HG03039 (cell line): ENCODE data around the gene TENM4.

Experiments
- ATAC-seq: cut with Tn5 transposase; IDR thresholded peaks from one replicate; pipeline ENCODE4 v1.9.1; 2021; ENCODE audit warnings: mild to moderate bottlenecking, moderate library complexity; ENCODE audit not compliant: unreplicated experiment

The TENM4 gene

DNA sequence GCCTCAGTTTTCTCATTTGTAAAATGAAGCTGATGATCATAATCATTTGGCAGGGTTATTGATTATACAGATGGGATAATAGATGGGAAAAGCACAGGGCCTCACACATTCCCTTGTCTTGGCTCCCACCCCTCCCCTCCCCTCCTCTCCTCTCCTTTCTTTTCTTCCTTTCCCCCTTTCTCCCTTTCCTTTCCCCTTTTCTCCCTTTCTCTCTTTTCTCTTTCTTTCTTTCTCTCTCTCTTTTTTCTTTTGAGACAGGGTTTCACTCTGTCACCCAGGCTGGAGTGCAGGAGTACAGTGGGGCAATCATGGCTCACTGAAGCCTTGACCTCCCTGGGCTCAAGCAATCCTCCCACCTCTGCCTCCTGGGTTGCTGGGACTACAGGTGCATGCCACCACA is 705.1 kb downstream of the TENM4 start:
- no peak for ATAC-seq

DNA sequence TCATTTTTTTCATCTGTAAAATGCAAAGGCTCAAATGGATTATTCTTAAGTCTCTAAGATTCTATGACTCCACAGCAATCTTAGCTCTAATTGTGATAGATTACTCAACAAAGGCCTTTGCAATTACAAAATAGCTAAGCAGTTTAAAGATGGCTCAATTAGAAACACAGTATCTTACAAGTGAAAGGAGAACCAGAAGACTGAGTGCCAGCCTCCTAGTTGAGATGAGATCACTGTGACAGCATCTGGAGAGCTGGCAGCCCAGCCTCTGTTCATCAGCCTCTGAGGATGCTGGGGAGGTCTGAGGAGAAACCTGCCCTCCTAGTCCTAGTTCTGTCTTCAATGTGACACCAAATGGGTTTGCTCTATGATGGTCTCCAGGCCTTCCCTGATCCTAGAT is 707.8 kb downstream of the TENM4 start:
- ATAC-seq, result no peak

DNA sequence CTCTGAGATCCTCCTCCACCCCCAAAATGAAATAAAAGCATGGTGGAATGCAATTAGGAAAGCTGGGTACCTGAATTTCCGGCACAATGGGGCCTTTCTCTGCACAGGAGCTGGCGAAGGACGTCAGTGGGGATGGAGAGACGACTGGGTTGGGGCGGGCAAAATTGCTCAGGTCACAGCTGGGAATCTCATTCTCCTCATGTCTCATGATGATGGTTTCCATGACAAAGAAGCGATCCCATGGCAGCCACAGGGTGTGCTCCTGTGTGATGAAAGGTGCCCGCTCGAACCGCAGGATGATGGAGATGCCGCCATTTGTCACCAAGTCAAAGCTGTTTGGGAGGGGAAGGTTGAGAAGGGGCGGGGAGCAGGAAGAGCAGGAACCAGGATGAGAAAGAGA is 708.6 kb downstream of the TENM4 start:
- ATAC-seq, result no peak

DNA sequence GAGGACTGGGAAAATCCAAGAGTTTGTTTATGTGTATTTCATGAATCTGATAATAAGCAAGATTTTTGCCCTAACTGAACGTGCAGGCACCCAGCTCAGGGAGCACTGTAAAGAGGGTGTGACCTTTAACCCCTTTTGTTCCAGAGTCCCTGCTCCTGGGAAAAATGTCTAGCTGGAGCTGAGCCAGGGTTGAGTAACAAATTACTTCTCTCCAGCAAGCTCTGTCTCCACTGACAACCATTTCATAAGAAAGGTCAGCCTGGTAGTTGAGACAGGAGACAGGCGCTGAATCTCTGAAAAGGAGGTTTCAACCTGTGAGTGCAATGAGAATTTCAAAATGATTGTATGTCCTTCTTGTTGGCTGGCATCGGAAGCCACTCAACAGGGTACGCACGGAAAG is 709.8 kb downstream of the TENM4 start:
- ATAC-seq, result no peak

DNA sequence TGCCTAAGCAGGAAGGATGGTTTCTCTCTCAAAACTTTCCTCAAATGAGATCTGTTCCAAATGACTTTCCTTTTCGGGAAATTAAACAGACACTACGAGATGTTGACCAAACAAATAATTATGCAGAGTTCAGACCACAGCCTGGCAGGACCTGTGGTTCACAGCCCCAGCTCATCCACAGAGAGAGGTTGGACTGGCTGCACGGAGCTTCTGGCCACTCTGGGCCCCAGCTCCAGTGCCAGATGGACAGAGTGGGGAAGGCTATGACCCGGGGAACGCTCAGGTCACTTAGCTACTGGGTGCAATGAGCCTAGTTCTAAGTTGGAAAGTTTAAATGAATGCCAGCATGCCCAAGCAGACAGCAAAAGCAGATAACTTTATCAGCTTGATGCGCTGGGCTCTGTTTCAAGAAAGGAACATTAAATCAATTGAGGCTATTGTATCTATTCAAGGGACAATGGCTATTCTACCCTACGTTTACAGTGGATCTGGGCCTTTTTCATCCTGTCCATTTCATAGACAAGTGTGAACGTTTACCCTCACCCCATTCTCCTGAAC is 710.5 kb downstream of the TENM4 start:
- no peak for ATAC-seq

DNA sequence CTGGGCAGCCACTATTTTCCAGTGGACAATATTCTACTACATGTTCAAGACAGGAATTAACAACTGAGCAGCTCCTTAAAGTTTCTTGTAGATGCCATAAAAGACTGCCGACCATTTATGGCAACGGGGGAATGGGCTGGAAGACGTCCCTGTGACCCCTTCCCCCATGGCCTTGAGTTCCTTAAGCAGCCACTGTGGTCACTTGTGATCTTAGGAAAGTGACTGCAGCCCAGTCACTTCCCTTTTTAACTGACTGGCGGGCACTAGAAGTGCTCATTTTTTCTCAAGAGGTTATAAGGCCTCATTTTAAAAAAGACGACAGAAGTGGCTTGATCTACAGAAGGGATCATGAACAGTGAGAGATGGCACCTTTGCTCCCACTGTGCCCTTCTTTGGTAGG is 713.0 kb downstream of the TENM4 start:
- no peak for ATAC-seq

DNA sequence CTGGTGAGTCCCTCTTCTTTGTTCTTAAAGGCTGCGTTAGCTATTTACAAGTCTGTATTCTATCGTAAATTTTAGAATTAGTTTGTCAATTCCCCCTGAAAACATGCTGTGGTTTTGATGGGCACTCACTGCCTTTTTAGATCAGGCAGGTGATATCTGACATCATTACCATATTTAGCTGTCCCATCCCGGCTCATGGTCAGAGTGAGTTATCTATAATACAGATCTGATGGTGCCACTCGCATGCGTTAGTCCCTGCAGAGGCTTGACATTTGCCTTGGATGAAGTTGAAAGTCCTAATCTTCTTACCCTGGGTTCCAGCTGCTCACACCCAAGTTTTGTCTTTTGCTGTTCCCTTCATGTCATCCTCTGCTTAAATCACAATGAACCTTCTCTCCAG is 715.6 kb downstream of the TENM4 start:
- ATAC-seq, result no peak

DNA sequence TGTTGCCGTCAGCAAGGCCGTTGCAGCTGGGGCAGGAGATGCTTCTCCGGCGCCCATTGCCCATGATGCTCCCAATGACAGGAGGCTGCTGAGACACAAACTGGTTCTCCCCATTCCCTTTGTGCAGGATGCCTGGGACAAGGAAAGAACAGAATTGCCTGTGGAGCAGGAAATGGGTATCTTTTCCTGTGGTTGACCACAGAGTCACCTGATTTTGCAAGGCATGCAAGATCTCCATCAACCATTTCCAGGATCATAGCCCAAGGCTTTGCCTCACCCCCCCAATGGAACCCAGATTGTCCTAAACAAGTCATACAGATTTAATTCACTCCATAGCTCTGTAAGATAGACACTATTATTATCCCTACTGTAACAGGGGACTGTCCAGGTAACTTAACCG is 718.0 kb downstream of the TENM4 start:
- no peak for ATAC-seq

DNA sequence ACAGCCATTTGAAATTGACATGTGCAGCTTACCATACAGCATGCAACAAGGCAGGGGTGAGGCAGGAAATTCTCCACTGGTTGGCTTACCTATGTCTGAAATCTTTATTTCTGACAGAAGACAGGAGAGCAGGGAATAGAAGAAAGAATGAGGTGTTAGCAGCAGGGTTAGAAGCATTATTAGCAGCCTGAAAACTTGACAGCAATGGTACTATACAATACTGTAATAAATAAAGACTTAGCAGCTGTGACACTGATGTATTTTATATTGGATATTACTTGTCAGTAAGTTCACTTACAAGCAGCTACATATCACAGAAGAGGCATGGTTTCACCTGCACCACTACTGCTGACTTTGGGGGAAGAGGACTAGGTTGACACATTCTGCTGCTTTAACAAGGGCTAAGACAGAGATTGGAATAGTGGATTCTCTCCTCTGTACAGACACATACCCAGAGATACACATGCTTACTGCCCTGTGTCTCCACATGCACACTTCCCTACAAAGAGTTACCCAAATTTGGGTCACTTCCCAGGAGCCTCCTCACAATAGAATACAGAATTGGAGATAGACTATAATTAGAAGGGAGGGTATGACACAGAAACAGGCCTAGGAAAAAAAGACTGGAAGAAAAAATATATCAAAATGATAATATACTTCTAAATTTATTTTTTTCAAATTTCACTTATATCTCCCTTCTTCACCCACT is 720.4 kb downstream of the TENM4 start:
- no peak for ATAC-seq

DNA sequence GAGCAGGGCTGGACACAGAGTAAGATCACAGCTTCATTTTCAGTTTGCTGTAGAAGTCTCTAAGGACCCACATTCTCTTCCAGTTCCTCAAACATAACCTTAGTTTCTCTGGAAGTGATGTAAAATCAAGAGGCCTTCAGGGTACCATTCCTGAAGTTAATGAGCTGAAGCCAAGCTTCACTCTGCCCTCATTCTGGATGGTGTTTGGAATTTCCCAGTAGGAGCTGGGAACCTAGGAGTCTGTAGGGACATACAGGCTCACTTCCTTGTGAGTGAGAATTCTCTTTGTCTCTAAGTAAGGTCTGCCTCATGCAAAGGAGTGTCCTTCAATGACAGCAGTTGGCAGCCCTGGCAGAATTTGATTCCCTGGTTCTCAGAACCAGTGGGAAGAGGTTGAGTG is 723.8 kb downstream of the TENM4 start:
- no peak for ATAC-seq

DNA sequence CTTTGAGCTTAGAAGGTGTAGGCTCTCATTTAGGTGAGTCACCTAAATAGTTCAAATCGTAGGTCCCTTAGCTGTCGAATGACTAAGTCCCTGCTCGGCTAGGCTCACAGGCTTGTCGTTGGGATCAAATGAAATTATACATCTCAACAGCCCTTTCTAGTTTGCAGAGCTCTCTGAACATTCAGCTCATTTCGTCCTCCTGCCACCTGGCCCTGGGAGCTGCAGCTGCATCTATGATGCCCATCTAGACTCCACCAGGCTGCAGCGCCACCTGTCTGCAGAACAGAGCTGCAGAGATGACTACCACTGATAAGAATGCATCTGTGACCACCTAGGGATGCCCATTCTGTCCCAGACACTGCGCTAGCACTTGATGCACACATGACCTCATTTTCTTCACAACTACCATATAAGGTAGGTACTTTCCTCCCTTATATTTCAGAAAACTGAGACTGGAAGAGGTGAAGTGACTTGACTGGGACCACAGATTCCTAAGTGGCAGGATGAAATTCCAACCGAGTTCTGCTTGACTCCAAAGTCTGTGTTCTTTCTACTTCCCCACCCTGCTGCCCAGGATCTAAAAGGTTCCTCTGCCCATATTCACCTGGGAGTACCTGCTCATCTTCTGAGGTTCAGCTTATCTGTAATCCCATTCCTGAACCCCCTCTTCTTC is 725.1 kb downstream of the TENM4 start:
- no peak for ATAC-seq

DNA sequence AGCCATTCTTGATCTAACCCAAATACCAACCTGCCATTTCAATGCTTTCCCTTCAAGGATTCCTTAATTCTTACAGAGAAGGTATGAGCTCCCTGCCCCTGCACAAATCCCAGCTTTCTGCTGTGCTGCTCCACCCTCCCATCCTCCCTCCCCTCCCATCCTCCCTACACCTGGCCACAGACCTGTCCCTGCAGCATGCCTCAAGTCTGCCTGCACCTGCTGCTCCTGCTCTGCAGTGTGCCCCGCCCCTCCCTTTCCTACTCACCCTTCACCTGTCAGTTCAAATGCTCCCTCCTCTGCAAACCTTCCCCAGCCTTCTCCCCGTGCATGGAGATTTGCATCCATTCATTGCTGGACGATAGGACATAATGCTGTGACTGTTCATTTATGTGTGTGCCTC is 726.3 kb downstream of the TENM4 start:
- no peak for ATAC-seq

DNA sequence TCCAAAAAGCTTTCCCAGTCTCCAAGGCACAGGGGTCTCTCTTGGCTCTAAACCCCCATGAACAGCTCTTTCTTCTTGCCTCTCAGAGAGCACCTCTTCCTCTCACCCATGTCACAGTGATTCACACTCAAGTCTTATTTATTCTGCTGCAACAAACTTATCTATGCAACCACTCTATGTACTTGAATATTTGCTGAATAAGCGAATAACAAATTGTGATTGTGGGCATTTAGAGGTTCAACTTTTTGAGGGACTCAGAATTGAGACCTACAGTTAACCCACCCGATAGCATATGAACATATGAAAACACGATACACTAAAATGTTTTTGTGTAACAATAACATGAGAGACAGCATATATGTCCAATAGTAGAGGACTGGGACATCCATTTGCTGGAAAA is 729.1 kb downstream of the TENM4 start:
- ATAC-seq, result no peak

DNA sequence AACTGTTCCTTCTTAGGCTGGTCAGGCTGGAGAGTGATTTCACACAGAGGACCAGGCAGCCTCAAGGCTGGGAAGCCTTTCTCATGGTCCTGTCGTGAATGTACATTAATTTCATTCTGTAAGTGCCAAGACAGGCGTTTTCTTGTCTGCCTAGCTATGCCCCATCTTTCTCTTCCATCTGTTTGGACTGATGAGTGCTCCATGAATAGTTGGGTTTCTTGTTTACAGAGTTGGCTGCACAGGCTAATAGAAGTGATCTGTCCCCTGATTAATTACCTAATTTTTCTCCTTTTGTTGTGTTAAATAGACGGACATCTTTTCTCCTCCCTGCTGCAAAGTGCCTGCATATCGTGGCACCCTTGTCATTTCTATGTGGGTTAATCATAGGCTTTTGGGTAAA is 730.4 kb downstream of the TENM4 start:
- ATAC-seq, result no peak

DNA sequence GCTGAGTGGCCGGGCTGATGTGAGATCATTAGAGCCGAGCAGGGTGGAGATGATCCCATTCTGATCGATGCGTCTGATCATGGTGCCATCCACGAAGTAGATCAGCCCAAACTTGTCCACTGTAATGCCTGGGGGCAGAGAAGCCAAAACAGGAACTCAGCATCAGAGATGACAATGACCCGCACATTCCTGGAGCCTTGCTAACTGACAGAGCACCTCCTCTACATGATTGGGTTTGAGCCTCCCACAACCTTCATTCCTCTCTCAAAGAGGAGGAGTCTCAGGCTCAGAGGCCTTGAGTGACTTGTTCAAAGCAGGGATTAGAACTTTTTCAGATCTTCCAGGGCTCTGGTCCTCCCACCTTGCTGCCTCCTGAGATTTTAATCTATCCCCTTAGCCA is 732.4 kb downstream of the TENM4 start:
- ATAC-seq, result no peak

DNA sequence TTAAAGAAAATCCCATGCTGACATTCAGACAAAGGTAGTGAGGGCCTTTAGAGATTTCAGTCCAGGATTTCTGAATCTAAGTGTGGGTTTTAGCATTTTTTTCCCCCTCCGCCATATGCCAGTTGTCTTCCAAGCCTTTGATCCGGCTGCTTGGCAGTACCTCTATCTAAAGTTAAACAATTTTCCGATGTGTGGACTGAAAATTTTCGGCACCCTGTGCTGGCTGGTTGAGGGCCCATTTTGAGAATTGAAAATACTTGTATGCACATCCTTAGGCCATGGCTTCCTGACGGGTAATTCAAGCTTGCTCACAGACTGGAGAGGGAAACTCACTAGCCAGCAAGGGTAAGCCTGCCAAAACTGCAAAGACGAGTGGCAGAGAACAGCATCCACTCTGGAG is 734.3 kb downstream of the TENM4 start:
- no peak for ATAC-seq

DNA sequence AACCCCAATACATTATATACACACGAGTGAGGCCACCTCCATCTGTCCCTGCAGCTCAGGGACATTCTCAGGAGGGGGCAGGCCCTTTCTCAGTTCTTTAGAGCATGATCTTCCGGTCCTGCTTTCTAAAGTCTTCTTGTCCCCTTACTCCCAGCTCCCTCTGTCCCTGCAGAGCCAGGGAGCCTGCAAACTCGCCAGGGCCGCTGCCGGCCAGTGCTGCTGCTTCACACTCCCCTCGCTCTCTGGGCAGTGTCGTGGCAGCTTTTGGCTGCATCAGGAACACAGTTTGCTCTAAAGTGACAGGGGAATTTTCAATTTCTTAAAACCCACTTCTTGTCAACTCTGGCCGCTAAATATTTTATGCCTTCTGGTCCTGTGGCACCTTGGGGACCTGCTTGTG is 736.0 kb downstream of the TENM4 start:
- ATAC-seq, result no peak

DNA sequence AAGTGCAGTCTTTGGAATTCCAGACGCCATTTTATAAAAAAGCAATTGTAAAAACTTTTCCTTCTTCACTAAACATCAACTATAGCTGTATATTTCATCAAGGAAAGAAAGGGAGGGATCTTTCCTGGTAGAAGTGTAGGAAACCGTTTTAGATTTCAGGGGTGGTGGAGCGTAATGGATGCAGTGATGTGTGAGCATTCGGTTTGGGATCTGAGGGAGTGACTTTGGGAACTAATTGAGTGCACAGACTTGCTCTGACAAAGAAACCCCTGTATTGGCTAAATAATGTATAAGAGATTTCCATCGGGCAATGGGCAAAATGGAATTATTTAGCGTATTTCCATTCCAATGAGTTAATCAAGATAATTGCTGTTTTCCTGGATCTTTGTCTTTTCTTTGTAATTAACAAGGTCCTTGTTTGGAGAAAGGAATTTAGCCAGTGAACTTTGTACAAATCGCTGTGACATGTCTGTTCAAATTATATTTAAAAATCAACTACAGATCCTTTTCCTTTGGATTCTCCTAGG is 741.2 kb downstream of the TENM4 start:
- no peak for ATAC-seq

DNA sequence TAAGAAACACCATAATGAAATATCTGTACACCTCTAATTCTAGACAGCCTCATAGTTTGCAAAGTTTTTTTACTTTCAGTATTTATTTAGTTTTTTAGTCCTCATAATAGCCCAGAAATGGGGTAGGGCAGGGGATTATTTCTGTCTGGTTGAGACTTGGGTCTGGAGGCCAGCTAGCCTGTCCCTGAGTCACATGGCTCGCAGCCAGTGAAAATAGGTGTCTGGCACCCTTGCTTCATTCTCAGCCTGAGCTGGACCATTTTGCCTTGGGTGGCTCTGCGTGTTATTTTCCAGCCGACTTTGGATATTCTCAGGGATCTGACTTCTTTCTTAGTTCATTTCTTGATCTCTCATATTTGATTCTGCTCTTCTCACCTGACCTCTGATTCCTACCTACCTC is 742.2 kb downstream of the TENM4 start:
- ATAC-seq, result no peak

DNA sequence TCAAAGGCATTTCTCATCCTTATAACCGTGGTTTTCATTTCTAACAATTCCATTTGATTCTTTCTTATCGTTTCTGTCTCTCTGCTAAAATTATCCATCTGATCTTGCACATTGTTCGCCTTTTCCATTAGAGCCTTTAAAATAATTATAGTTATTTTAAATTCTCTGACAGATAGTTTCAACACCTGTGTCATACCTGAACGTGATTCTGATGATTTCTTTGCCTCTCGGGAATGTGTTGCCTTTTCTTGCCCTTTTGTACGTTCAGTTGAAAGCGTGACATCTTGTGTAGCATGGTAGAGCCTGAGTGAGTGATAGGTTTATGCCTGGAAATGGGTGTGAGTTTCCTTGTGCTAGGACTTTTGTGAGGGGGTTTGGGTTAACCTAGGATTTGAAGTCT is 744.7 kb downstream of the TENM4 start:
- ATAC-seq, result no peak

DNA sequence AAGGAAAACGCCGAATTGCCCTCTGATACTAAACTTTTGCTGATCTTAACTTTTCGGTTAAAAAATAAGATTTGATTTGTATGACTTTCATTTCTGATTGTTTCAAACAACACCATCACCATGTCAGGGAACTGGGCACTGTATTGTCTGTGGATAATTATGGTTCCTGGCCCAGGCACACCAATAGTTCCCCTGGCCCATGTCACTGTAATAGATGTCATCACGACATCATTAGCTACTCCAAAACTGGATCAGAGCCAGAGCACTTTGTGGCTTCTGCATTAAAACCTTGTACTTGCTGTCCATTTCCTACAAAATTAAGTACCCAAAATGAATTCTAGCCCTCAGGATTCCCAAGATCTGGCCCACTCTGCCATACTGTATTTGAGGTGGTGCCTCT is 746.7 kb downstream of the TENM4 start:
- ATAC-seq, result no peak

DNA sequence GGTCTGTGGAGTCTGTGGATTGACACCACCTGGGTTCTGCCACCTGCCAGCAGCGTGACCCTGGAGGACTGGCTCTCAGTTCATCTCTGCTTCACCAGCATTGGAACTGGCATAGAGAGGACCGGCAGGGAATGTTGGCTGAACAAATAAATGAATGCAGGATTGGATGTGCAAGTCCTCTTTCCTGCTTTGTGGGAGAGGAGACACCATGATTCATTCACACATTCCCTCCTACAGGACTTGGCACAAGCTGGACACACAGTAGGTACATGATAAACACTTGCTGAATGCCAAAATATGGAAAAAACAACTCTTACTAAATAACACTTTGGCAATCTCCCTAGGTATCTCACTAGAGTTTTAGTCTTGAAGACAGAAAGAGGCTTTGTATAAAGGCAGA is 749.6 kb downstream of the TENM4 start:
- ATAC-seq, result no peak
